HG02642 (cell line): ENCODE results near the gene EFCAB11.
A peak's percentile ranks its signal among the peaks of the same experiment; 100 is the strongest.

Source experiments
- ATAC-seq: cut with Tn5 transposase; IDR thresholded peaks from one replicate; pipeline ENCODE4 v1.9.1; 2021; ENCODE audit warnings: mild to moderate bottlenecking; ENCODE audit not compliant: unreplicated experiment, poor library complexity

Gene EFCAB11

GRCh38 chr14:89781046-89781445, 173.5 kb downstream of the EFCAB11 start:
- no peak for ATAC-seq

- no peak for ATAC-seq
These were observed 174.8 kb downstream of the EFCAB11 start for GRCh38 chr14:89779707-89780106.

DNA sequence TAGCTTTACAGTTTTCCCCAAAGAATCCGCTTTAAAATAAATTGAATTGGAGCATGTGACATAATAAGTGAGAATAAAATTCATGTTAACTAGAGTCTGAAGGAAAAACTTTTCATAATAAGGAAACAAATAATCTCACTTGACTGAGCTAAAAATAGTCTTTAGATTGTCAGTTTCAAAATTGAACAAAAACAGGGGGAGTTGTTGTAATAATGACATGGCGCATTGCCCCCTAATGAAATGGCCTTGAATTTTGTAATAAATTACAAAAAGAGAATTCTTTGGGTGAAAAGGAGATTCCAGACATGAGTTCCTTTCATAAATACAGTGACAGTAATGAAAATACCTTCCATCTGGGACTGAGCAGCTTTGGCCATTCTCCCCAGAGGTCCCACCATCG, 178.6 kb downstream of the EFCAB11 start:
- no peak for ATAC-seq

DNA sequence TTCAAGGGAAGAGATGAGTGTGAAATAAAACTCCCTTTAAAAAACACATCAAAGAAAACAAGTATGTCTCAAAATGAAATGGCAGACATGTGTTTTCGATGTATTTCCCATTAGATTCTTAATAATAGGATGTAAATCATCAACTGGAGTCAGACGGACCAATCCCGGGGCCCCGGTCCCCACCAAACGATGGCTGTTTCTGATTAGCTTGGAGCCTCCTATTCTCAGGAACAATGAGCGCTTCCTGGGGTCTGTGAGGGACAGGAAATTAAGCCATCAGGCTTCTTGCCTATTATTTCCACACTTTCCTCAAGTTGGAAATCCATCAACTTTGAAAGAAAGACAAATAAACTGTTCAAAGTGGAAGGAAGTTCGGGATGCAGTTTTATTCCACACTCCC, 179.4 kb downstream of the EFCAB11 start:
- ATAC-seq = no peak

DNA sequence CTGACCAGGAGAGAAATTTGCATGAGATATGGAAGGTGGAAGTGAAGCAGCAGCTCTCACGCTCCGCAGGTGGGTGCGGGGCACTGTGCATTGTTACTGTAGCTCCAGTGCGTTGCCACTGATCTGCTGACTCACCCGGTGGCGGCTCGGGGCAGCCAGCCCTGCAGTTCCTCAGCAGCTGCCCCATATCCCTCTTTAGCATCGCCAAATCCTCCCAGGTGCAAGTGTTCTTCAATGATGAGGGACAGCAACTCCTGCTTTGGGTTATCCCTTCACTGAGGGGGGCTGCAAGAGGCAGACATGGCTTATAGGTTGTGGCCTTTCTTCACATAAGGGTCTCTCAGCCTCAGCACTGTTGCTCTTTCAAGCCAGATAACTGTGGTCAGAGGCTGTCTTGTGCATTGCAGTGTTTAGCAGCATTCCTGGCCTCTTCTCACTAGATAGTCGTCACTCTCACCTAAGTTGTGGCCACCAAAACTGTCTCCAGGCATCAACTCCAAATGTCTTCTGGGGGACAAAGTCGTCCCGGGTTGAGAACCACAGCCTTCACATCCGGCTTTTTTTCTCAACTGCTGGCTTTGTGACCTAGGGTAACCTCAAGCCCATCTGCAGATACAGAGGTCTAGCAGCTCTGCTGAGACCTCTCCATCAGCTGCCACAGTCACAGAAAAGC, 180.8 kb downstream of the EFCAB11 start:
- ATAC-seq = peak; percentile 91

- peak; percentile 44 for ATAC-seq
These were observed 181.4 kb downstream of the EFCAB11 start for GRCh38 chr14:89773151-89773550.

GRCh38 chr14:89771251-89771650, 183.3 kb downstream of the EFCAB11 start:
- no peak for ATAC-seq

DNA sequence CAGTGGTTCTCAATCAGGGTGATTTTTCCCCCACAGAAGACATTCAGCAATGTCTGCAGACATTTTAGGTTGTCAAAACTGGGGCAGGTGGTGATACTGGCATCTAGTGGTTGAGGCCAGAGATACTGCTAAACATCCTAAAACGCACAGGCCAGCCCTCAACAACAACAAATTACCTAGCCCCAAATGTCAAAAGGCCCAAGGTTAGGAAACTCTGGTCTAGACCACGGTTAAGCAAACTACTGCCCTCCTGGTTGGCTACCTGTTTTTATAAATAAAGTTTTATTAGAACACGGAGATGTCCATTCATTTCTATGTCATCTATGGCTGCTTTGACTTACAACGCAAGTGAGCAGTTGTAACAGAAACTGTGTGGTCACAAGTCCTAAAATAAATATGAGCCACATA, 186.7 kb downstream of the EFCAB11 start:
- peak; percentile 87 for ATAC-seq

DNA sequence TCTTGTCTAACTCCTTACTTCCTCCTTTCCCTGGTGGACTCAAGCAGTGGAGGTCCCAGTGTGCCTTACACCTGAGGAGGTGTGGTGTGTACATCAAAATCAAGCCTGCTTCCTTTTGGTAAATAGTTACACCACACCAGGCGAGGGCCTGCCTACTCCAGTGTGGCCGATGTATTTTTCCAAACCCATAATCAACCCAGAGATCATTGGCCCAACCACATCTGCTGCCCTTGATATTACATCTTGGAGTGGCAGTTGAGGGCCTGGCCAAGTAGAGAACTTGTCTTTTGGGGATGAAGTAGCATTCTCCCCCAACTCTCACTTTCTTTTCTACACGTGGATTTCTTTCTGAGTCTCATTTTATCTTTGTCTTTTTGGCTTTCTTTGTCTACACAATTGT, 187.4 kb downstream of the EFCAB11 start:
- no peak for ATAC-seq

GRCh38 chr14:89765346-89765745, 189.2 kb downstream of the EFCAB11 start:
- ATAC-seq = no peak

GRCh38 chr14:89760086-89760485, 194.4 kb downstream of the EFCAB11 start:
- ATAC-seq = no peak

GRCh38 chr14:89757313-89757939, 197.1 kb downstream of the EFCAB11 start:
- ATAC-seq = no peak

DNA sequence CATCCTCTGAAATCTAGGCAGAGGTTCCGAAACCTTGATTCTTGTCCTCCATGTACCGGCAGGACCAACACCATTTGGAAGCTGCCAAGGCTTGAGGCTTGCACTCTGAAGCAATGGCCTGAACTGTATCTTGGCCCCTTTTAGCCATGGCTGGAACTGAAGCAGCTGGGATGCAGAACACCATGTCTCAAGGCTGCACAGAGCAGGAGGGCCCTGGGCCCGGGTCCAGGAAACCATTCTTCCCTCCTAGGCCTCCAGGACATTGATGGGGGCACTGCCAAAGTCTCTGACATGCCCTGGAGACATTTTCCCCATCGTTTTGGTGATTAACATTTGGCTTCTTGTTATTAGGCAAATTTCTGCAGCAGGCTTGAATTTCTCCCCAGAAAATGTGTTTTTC, 198.7 kb downstream of the EFCAB11 start:
- ATAC-seq = no peak

DNA sequence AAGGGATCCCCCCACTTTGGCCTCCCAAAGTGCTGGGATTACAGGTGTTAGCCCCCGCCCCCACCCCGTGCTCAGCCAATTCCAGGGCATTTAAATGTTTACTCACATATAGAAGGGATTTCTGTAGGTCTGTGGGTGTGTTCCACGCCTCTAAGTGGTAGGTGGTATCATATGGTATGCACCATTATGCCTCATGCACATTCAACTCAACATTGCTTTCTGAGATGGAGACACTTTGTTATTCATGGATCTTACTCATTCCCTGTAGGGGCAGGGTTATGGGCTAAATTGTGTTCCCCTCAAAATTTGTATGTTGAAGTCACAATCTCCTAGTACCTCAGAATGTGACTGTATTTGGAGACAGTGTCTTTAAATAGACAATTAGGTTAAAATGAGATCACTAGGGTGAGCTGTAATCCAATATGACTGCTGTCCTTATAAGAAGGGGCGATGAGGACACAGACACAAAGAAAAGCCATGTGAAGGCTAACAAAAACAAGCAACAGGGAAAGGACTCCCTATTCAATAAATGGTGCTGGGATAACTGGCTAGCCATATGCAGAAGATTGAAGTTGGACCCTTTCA, 200.6 kb downstream of the EFCAB11 start:
- ATAC-seq = no peak

DNA sequence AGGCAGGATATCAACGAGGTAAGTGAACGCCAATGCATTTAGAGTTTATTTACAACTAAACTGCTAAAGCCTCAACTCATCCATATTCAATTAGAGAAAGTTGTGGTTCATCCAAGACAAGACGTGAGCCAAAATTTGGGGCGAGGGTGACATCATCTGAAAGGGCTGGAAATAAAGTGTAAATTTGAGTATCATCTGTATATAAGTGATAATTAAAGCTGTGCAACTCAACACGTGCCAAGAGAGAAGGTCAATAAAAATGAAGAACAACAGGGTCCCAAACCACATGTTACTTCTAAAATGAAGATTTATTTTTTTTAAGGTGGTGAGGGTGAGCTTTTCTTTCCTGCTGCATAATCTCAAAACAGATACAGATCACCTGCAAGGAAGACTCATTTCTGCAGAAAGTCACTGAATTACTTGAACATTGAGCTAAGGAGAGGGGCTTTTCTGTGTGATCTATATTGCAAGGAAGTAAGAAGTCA, 203.6 kb downstream of the EFCAB11 start:
- ATAC-seq = no peak

DNA sequence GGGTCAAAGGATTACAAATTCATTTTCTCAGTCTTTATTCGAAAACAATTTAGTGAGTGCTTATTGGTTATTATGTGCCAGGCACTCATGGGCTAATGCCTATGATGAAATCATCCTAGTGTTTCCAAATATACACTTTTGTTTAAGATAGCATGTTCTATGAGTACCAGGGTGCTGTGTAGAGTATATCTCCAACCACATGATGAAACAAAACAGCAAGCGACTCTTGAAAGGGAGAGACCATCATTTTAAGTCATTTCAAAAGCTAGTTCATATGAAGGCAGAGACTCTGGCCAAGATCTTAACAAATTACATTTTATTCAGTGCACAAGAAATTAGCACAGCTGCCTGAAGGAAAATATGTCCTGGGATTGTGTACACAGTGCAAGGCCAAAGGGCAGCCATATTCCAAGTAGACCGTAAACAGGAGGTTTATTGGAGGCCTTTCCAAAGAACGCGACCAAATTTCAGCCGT, 204.2 kb downstream of the EFCAB11 start:
- ATAC-seq = no peak

DNA sequence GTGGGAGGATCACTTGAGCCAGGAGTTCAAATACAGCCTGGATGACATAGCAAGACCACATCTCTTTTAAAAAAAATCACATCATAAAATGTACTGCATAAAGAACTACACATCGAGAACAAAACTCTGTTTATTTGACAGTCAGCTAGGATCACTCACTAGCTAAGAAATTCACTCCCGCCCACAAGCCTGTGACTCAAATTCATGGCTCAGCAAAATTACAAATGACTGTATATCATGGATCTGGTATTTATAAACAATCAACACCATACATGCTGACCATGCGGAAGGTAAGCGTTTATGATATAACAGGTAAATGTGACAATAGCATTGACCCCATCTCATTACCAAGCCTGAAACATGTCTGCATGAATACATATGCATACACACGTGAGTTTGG, 206.5 kb downstream of the EFCAB11 start:
- no peak for ATAC-seq

- no peak for ATAC-seq
These were observed 207.4 kb downstream of the EFCAB11 start for GRCh38 chr14:89747126-89747525.

- no peak for ATAC-seq
These were observed 207.9 kb downstream of the EFCAB11 start for GRCh38 chr14:89746654-89747053.

DNA sequence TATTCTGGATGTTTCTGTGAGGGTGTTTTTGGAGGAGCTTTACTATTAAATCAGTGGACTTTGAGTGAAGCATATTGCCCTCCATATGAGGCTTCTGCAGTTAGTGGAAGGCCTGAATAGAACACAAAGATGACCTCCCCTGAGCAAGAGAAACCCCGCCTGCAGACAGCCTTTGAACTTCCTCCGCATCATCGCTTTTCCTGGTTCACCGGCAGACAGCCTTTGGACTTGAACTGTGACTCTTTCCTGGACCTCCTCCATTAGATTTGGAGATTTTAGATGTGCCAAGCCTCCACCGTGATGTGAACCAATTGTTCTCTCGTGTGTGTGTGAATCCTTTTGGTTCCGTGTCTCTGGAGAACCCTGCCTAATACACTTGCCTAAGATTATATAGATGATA, 208.4 kb downstream of the EFCAB11 start:
- ATAC-seq = no peak
